ENCODE results near the gene TGFBR3. TPM values are rescaled to one million over a fixed set of nuclear protein-coding genes. Genes with fewer than 3 reads are reported as not detected.

Gene TGFBR3
- total and polyA plus RNA-seq, 2 of the 8 experiments (the other 6 are each of a cell fraction or from before 2014, with no cell fraction given), result 2.0 to 6.1 TPM

DNA sequence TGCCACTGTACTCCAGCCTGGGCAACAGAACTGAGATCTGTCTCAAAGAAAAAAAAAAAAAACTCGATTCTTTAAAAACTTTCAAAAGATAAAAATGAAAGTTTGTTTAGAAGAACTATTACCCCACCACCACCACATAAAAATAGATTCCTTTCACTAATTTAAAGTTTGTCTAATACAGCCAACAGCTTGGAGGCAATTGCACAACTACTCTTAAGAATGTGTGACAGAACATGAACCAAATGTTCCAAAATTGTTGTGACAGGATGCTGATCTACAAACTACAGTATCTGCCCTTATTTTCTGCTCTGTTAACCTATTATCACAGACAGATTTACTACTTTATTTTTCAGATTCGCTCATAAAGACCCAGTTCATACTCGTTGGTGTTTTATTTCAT is 5.5 kb upstream of the TGFBR3 start:
- no peaks in the 10 kb centered on the region for H3K79me2 ChIP-seq (ENCODE audit: control insufficient read depth in 1 of 2, insufficient read depth in 2 of 2, low read length in 2 of 2)
- H3K56ac ChIP-seq (replicated peaks; ENCODE audit: insufficient read length, low read depth, low read length), result no peak overlapping the region
- H3K9ac ChIP-seq (replicated peaks in 1 of 4; ENCODE audit: extremely low read depth in 1 of 4, low read depth in 3 of 4, low read length in 3 of 4), result no peak overlapping the region
- peaks cover 0 to 10% (median 6%) of the 10 kb centered on the region in 4 experiments; a peak in 6 of 7 replicates for H3K27me3 ChIP-seq (replicated peaks in 1 of 4; ENCODE audit: control insufficient read depth in 3 of 4, extremely low read depth in 1 of 4, insufficient read depth in 3 of 4, low read length in 3 of 4)
- no peak overlapping the region for H4K91ac ChIP-seq (replicated peaks; ENCODE audit: insufficient read length, low read length)
- no peak overlapping the region for H2BK120ac ChIP-seq (replicated peaks; ENCODE audit: low read depth, low read length)
- POLR2A ChIA-PET (ENCODE audit: partially characterized antibody), result no interaction called here
- no peak overlapping the region for H4K8ac ChIP-seq (ENCODE audit: extremely low read depth, insufficient read depth, low read length)
- no peak for TF ChIP-seq HDAC2 (IDR thresholded peaks at IDR 0.05; ENCODE audit: borderline replicate concordance in 1 of 2, low read depth in 2 of 2, low read length in 2 of 2)
- TF ChIP-seq BRCA1 (IDR thresholded peaks at IDR 0.05; ENCODE audit: low read depth, low read length), result no peak
- TF ChIP-seq SIN3A (conservative IDR thresholded peaks at IDR 0.05 in 1 of 2, IDR thresholded peaks at IDR 0.05 in 1 of 2; ENCODE audit: low read depth in 1 of 2, low read length in 2 of 2), result no peak
- TF ChIP-seq TCF12 (IDR thresholded peaks at IDR 0.05; ENCODE audit: low read depth, low read length), result no peak
- no peak overlapping the region for H2BK12ac ChIP-seq (ENCODE audit: low read depth, low read length)
- no peak overlapping the region for H3K14ac ChIP-seq (ENCODE audit: insufficient read length)
- FAIRE-seq (no peak), DNase-seq (ENCODE audit: low read depth in 1 of 2, low spot score in 2 of 2) (no peak)
- no peak overlapping the region for H3K4me3 ChIP-seq (ENCODE audit: extremely low read depth in 1 of 4, insufficient read depth in 2 of 4, low read depth in 3 of 4, low read length in 4 of 4)
- H3K27ac ChIP-seq (ENCODE audit: low read depth, low read length), result no peak overlapping the region
- H3K18ac ChIP-seq (ENCODE audit: extremely low read depth, low read length), result no peak overlapping the region
- no peak overlapping the region for H2BK20ac ChIP-seq (ENCODE audit: low read length)
- no peak overlapping the region for H4K5ac ChIP-seq (ENCODE audit: insufficient read length, low read depth, low read length)
- H2BK5ac ChIP-seq (ENCODE audit: low read depth, low read length), result no peak overlapping the region
- H3K4me2 ChIP-seq (ENCODE audit: insufficient read depth in 1 of 2, low read depth in 2 of 2, low read length in 2 of 2), result no peak overlapping the region
- no peak overlapping the region for H2BK15ac ChIP-seq (ENCODE audit: low read length)
- no peak overlapping the region for H3K4ac ChIP-seq (replicated peaks; ENCODE audit: insufficient read length, low read depth, low read length)
- no peak overlapping the region for H2AK5ac ChIP-seq (ENCODE audit: low read depth, low read length)
- H3K4me1 ChIP-seq (replicated peaks in 1 of 4; ENCODE audit: control insufficient read depth in 3 of 4, insufficient read depth in 4 of 4, low read length in 3 of 4), result peaks cover 0 to 5% (median under 1%) of the 10 kb centered on the region in 4 experiments; a peak in 3 of 7 replicates
- H2AFZ ChIP-seq (ENCODE audit: low read length), result no peak overlapping the region
- peaks cover 2% of the 10 kb centered on the region; the same call in 1 of the 2 replicates for H3K23me2 ChIP-seq (ENCODE audit: low read depth, low read length)
- H4K20me1 ChIP-seq (replicated peaks in 1 of 2; ENCODE audit: control insufficient read depth in 1 of 2, insufficient read depth in 2 of 2, low read length in 2 of 2), result no peaks in the 10 kb centered on the region
- no peak overlapping the region for H3K23ac ChIP-seq (ENCODE audit: insufficient read length)
- no peaks in the 10 kb centered on the region for H3K36me3 ChIP-seq (ENCODE audit: control insufficient read depth in 2 of 4, insufficient read depth in 4 of 4, low read length in 3 of 4)
- no peaks in the 10 kb centered on the region for H3K9me3 ChIP-seq (ENCODE audit: insufficient read depth in 2 of 2, low read depth in 1 of 2, low read length in 1 of 2)
- WGBS, 2 experiments (ENCODE audit: extremely low coverage in 1 of 2, insufficient coverage in 1 of 2, insufficient read length in 1 of 2, insufficient replicate concordance in 2 of 2, low coverage in 1 of 2, low lambda C conversion rate in 2 of 2, missing lambda C conversion rate in 1 of 2), result 73% methylated on average over 3 of the region's 3 CpGs; no CpG with 5 or more reads in 1 of the 2 experiments
- H3K79me1 ChIP-seq (ENCODE audit: low read depth, low read length), result no peaks in the 10 kb centered on the region
- CTCF ChIA-PET (ENCODE audit: partially characterized antibody), result interaction anchor here (0.6 to 0.7 kb wide), 5 partner anchors 36 to 608 kb away, joined by 3 to 4 read pairs (median 3); no protein-coding TSS in a partner anchor

Data from H1 (cell line).